GM06990 (cell line): ENCODE measurements around the gene FBXL19.

Experiments
- DNase-seq: peaks from one replicate; pipeline ENCODE4 v3.0.0-alpha.2; 2011; ENCODE audit not compliant: insufficient read length; ENCODE audit errors: extremely low read depth
- H3K27me3 ChIP-seq: replicated peaks from 2 replicates; pipeline ENCODE4 v1.6.0; 2011; ENCODE audit warnings: low read length; ENCODE audit not compliant: control insufficient read depth, insufficient read depth
- H3K36me3 ChIP-seq: 2 replicates; pipeline ENCODE4 v1.5.1; 2011; ENCODE audit warnings: low read length; ENCODE audit not compliant: control insufficient read depth, insufficient read depth
- H3K4me3 ChIP-seq: replicated peaks from 2 replicates; pipeline ENCODE4 v1.5.1; 2011; ENCODE audit warnings: low read depth, mild to moderate bottlenecking, control low read depth, low read length
- CTCF ChIP-seq: IDR thresholded peaks from 2 replicates; pipeline ENCODE4 v1.5.1; 2011; ENCODE audit warnings: low read length, control low read depth, mild to moderate bottlenecking, inconsistent platforms; ENCODE audit not compliant: insufficient read depth, poor library complexity, severe bottlenecking

The FBXL19 gene

GRCh38 chr16:30899794-30900193 lies 23.6 kb upstream of the FBXL19 start:
- H3K36me3 ChIP-seq: no peaks in the 10 kb centered on the region
- no peak overlapping the region for H3K4me3 ChIP-seq
- TF ChIP-seq CTCF: no peak
- no peak for DNase-seq
- H3K27me3 ChIP-seq: no peaks in the 10 kb centered on the region

- TF ChIP-seq CTCF: no peak
- no peak overlapping the region for H3K4me3 ChIP-seq
- H3K27me3 ChIP-seq: no peaks in the 10 kb centered on the region
- no peaks in the 10 kb centered on the region for H3K36me3 ChIP-seq
- DNase-seq: no peak
Observed at GRCh38 chr16:30900588-30900987, 22.8 kb upstream of the FBXL19 start.

- Histone ChIP-seq H3K36me3 (no peaks in the 10 kb centered on the region), H3K4me3 (peak overlapping the region; percentile 60), H3K27me3 (no peaks in the 10 kb centered on the region)
- TF ChIP-seq CTCF: no peak
- no peak for DNase-seq
Observed at GRCh38 chr16:30901201-30902028, 22.0 kb upstream of the FBXL19 start.

- TF ChIP-seq CTCF: no peak
- H3K4me3 ChIP-seq: peak overlapping the region; percentile 60
- no peaks in the 10 kb centered on the region for H3K36me3 ChIP-seq
- no peaks in the 10 kb centered on the region for H3K27me3 ChIP-seq
- peak; percentile 78 for DNase-seq
Observed at GRCh38 chr16:30902029-30902972, 21.1 kb upstream of the FBXL19 start.

- DNase-seq: no peak
- Histone ChIP-seq H3K36me3 (no peaks in the 10 kb centered on the region), H3K4me3 (no peak overlapping the region), H3K27me3 (no peaks in the 10 kb centered on the region)
- TF ChIP-seq CTCF: no peak
Observed at GRCh38 chr16:30903002-30903401, 20.4 kb upstream of the FBXL19 start.
